GM23338 (cell line): Measurements from ENCODE around the gene ARL5B.

Experiments
- CREB1 ChIP-seq: fragments of 250-450 bp; sonication (Bioruptor Pico); IDR thresholded peaks from 2 replicates; pipeline ENCODE4 v1.5.0; 2020; ENCODE audit warnings: low read depth, mild to moderate bottlenecking, moderate library complexity
- ETS1 ChIP-seq: IDR thresholded peaks from 2 replicates; pipeline ENCODE4 v1.6.1; 2016; ENCODE audit warnings: antibody characterized with exemption
- EZH2 ChIP-seq: fragments of 200-600 bp; sonication (generic); IDR thresholded peaks from one replicate; pipeline ENCODE4 v1.8.0; 2017; ENCODE audit warnings: antibody characterized with exemption, mild to moderate bottlenecking, low read depth; ENCODE audit not compliant: unreplicated experiment
- EZH2phosphoT487 ChIP-seq: fragments of 200-600 bp; sonication (generic); IDR thresholded peaks from one replicate; pipeline ENCODE4 v1.8.1; 2018; ENCODE audit warnings: antibody characterized with exemption; ENCODE audit not compliant: unreplicated experiment
- POLR2AphosphoS5 ChIP-seq: IDR thresholded peaks from 2 replicates; pipeline ENCODE4 v1.6.1; 2016; ENCODE audit warnings: antibody characterized with exemption, low read depth
- TF ChIP-seq, protein P1 (sequence below), 2 experiments: fragments of 200-600 bp in 1 of 2; sonication (generic) in 1 of 2; conservative IDR thresholded peaks; 2 replicates each; pipeline versions ENCODE4 v1.5.1 to v1.6.1; 2016 to 2017; ENCODE audit warnings: antibody characterized with exemption in 2 of 2, low read depth in 2 of 2, mild to moderate bottlenecking in 2 of 2, moderate library complexity in 1 of 2
- TF ChIP-seq, protein P2 (sequence below): IDR thresholded peaks from one replicate; pipeline ENCODE4 v1.6.1; 2018; ENCODE audit warnings: antibody characterized with exemption; ENCODE audit not compliant: unreplicated experiment

GRCh38 chr10:18681971-18682411 is 22.8 kb downstream of the ARL5B start:
- TF ChIP-seq, protein P1, sequence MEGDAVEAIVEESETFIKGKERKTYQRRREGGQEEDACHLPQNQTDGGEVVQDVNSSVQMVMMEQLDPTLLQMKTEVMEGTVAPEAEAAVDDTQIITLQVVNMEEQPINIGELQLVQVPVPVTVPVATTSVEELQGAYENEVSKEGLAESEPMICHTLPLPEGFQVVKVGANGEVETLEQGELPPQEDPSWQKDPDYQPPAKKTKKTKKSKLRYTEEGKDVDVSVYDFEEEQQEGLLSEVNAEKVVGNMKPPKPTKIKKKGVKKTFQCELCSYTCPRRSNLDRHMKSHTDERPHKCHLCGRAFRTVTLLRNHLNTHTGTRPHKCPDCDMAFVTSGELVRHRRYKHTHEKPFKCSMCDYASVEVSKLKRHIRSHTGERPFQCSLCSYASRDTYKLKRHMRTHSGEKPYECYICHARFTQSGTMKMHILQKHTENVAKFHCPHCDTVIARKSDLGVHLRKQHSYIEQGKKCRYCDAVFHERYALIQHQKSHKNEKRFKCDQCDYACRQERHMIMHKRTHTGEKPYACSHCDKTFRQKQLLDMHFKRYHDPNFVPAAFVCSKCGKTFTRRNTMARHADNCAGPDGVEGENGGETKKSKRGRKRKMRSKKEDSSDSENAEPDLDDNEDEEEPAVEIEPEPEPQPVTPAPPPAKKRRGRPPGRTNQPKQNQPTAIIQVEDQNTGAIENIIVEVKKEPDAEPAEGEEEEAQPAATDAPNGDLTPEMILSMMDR (conservative IDR thresholded peaks at IDR 0.05; ENCODE audit: low read depth in 2 of 2), result no peak
- TF ChIP-seq EZH2phosphoT487, result no peak
- TF ChIP-seq, protein P2, sequence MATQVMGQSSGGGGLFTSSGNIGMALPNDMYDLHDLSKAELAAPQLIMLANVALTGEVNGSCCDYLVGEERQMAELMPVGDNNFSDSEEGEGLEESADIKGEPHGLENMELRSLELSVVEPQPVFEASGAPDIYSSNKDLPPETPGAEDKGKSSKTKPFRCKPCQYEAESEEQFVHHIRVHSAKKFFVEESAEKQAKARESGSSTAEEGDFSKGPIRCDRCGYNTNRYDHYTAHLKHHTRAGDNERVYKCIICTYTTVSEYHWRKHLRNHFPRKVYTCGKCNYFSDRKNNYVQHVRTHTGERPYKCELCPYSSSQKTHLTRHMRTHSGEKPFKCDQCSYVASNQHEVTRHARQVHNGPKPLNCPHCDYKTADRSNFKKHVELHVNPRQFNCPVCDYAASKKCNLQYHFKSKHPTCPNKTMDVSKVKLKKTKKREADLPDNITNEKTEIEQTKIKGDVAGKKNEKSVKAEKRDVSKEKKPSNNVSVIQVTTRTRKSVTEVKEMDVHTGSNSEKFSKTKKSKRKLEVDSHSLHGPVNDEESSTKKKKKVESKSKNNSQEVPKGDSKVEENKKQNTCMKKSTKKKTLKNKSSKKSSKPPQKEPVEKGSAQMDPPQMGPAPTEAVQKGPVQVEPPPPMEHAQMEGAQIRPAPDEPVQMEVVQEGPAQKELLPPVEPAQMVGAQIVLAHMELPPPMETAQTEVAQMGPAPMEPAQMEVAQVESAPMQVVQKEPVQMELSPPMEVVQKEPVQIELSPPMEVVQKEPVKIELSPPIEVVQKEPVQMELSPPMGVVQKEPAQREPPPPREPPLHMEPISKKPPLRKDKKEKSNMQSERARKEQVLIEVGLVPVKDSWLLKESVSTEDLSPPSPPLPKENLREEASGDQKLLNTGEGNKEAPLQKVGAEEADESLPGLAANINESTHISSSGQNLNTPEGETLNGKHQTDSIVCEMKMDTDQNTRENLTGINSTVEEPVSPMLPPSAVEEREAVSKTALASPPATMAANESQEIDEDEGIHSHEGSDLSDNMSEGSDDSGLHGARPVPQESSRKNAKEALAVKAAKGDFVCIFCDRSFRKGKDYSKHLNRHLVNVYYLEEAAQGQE, result no peak
- TF ChIP-seq POLR2AphosphoS5, result no peak
- no peak for TF ChIP-seq CREB1 (CRISPR knock-in tag)
- no peak for TF ChIP-seq EZH2
- TF ChIP-seq ETS1, result no peak
